Cardiac septum (tissue), 1 donor: Measurements from ENCODE around the gene CCDC141. TPM values are rescaled to one million over a fixed set of nuclear protein-coding genes. Genes with fewer than 3 reads are reported as not detected.
"Not testable (repeated sequence)": the region's sequence is repeated elsewhere in the genome, so short reads cannot be mapped to it uniquely, and the experiment has no call there.

ENCODE experiments used
- DNase-seq: peaks from one replicate; pipeline ENCODE4 v3.0.0-alpha.2; 2020; ENCODE audit warnings: low spot score
- intact Hi-C: fragments of 100-400 bp; cut with DNase I; formaldehyde crosslinking; loops from one replicate; pipeline ENCODE4 v1.14.0; 2022
- total RNA-seq: library from RNA; stranded (reverse); fragmentation: NEBNext Ultra II Directional; extraction: Animal tissue kit (Norgen Biotek cat#: 25700); gene quantifications from one replicate; pipeline ENCODE4 v1.2.1, GENCODE V29; 2021
- donor health status: DM: no; HTN: no; CAD: no.

Gene CCDC141
- total RNA-seq, 1 donor from 2014 or later: 162 TPM

DNA sequence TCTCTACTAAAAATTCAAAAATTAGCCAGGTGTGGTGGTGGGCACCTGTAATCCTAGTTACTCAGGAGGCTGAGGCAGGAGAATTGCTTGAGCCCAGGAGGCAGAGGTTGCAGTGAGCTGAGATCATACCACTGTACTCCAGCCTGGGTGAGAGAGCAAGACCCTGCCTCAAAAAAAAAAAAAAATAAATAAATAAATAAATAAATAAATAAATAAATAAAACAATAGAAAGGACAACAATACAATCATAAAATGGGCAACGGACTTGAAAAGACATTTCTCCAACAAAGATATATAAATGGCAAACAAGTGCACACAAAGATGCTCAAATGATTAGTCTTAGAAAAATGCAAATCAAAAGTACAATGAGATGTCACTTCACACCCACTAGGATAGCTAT is 60.5 kb downstream of the CCDC141 start:
- DNase-seq, intact Hi-C loops: not testable (repeated sequence)

DNA sequence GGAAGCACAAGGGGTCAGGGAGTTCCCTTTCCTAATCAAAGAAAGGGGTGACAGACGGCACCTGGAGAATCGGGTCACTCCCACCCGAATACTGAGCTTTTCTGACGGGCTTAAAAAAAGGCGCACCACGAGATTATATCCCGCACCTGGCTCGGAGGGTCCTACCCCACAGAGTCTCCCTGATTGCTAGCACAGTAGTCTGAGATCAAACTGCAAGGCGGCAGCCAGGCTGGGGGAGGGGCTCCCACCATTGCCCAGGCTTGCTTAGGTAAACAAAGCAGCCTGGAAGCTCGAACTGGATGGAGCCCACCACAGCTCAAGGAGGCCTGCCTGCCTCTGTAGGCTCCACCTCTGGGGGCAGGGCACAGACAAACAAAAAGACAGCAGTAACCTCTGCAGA is 67.3 kb downstream of the CCDC141 start:
- intact Hi-C loops, DNase-seq: not testable (repeated sequence)

DNA sequence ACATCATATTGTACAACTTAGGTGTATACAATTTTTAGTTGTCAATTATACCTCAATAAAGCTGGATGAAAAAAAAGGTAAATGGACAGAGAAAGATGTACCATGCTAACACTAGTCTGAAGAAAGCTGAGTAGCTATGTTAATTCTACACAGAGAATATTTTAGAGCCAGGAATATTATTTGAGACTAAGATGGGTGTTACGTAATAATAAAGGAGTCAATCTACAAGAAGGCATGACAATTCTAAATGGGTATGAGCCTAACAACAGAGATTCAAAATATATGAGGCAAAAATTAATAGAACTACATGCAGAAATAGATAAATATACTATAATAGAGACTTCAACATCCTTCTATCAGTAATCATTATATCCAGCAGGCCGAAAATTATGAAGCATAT is 69.1 kb downstream of the CCDC141 start:
- no peak for DNase-seq
- intact Hi-C loops: no loop called here

GRCh38 chr2:178978667-178979066 is 71.3 kb downstream of the CCDC141 start:
- intact Hi-C loops: no loop called here
- DNase-seq: no peak

DNA sequence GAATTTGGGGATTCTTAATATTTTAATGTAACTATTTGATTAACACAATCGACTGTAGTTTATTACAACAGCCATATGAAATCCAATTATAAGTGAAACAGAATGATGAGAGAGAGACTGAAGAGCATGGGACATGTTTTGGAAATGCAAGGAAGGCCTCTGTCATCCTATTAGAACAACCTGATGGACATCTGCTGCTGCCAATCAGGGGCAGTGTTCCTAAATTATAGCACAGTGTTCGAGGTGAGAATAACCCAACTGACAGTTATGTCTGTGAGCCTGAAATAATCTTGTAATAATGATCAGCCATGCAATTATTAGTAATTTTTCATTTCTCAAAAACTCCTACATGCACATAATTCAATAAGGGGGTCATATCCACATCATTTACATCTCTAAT is 73.6 kb downstream of the CCDC141 start:
- intact Hi-C loops: no loop called here
- no peak for DNase-seq

- DNase-seq: no peak
- intact Hi-C loops: no loop called here
Measured at GRCh38 chr2:178962805-178963433, 87.0 kb downstream of the CCDC141 start.

DNA sequence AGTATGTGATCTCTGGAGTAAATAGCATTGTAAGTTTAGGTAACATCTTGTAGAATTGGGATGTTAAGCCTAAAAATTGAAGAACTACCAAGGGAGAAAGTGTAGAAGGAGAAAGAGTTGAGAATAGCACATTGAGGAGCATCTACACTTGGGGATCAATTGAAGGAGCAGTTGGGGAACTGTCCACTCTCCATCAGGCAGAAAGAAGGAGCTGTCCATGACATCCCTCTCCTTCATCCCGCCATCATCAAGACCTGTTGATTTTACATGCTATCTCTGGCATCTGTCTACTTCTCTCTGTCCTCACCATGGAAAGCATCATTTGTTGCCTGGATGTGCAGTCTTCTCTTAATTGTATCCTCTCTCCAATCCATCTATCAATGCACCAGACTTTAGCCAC is 87.8 kb downstream of the CCDC141 start:
- no peak for DNase-seq
- intact Hi-C loops: no loop called here

DNA sequence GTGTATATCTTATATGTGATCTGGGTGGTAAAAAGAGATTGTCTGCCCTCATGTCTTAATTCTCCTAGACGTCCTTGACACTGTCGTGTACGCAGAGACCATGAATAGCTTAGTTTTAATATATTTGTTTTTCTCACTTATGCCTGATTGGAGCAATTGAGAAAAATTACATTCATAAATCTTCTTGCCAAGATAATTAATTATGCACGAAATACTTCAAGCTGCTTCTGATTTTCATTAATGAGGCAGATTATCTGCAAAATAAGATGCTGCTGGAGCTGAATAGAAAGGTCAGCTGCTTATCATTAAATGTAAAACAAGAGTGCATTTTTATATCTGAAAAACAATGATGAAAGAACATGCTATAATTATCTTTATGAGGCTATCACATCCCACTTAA is 95.9 kb downstream of the CCDC141 start:
- no peak for DNase-seq
- intact Hi-C loops: no loop called here

- intact Hi-C loops: no loop called here
- no peak for DNase-seq
Measured at GRCh38 chr2:178951266-178952006, 98.5 kb downstream of the CCDC141 start.

DNA sequence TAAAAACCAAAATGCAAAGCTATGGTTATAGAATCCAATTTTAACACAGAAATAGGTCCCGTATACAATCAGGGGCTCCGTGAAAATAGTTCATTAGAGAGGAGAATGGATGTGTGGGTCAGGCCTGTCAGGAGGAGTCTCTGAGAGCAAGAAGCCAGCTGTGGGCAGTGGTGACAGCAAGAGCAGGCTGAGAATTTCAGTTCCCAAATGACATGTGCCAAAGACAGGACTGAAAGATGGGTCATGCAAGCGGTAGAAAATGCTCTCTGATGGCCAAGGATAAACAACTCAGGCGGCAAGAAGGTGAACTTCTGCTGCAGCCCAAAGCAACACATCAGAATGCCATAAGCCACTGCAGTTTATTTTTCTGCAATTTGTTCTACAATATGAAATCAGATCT is 100.4 kb downstream of the CCDC141 start:
- DNase-seq: no peak
- intact Hi-C loops: no loop called here

DNA sequence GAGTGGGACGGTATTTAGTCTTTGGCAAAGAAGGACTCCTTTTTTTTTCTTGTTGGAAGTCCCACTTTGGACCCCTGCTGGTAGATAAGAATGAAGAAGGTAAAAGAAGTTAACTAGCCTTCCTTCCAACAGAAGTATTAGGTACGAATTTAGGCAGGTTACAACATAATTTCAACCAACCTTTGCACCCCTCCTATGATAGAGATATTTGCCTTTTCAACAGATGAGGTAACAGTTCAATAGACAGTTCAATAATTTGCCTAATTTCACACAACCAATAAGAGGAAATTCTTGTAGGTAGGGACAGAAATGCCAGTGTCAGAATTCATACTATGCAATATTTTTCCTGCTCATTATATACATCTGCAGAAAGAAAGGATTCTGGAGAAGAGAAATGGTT is 100.8 kb downstream of the CCDC141 start:
- intact Hi-C loops: no loop called here
- no peak for DNase-seq

DNA sequence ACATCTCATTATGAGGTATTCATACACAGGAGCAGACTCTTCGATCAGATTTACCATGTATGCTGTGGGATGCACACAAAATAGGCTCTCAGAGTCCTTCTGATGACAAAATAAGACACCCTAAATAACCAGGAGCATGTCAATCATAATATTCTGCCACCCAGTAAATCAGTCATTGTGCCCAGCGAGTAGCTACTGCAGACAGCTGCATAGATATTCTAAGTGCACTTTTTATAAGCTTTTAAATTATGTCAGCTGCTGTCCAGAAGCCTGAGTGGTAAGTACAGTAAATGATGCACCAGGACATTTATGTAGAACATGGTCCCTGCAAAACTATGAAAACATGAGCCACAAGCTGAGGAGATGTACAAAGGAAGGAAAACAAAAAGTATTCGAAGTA is 102.9 kb downstream of the CCDC141 start:
- intact Hi-C loops: no loop called here
- DNase-seq: no peak

GRCh38 chr2:178946494-178946893 is 103.4 kb downstream of the CCDC141 start:
- intact Hi-C loops: no loop called here
- no peak for DNase-seq

DNA sequence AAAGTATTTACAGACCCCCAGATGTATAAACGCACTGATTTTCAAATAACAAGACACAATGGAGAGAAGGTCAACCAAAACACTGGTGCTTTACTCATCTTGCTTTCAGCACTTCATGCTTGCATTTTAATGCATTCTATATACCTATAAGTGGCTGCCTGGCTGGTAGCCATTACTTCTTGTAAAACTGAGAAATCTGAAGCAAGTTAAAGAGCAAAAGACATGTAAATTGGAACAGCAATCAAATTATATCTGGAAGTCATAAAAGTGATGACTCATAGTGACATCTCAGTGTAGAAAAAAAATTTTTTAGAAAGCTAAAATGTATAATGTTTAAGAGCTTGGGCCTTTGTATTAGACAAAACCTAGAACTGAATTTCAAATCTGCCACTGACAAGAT is 106.2 kb downstream of the CCDC141 start:
- intact Hi-C loops: no loop called here
- no peak for DNase-seq

DNA sequence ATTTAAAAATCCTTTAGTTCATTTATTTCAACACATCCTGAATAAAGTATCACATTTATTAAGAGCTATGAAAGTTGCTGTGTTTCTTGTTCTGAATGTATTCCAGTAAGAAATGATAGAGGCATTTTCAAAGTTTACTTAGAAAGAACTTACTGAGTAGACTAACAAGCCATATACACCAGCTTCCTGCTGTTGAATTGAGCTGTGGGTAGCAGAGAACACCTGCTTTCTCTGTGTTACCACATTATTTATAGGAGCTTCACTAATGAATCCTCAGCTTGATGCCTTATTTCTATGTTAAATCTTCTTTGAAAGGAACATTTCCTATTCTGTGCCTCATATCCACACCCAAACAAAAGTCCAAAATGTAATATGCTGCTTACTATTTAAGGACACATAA is 115.4 kb downstream of the CCDC141 start:
- intact Hi-C loops: no loop called here
- DNase-seq: no peak

- intact Hi-C loops: no loop called here
Measured at GRCh38 chr2:178933493-178933892, 116.4 kb downstream of the CCDC141 start.

GRCh38 chr2:178928077-178928476 is 121.9 kb downstream of the CCDC141 start:
- intact Hi-C loops: no loop called here
- DNase-seq: no peak

More at GRCh38 chr2:178933493-178933892, 116.4 kb downstream of the CCDC141 start:
- DNase-seq: no peak

- intact Hi-C loops: no loop called here
- no peak for DNase-seq
Measured at GRCh38 chr2:178927173-178927572, 122.8 kb downstream of the CCDC141 start.

GRCh38 chr2:178924817-178925216 is 125.1 kb downstream of the CCDC141 start:
- DNase-seq: no peak
- intact Hi-C loops: no loop called here

- DNase-seq: no peak
- intact Hi-C loops: no loop called here
Measured at GRCh38 chr2:178923546-178923945, 126.4 kb downstream of the CCDC141 start.

- intact Hi-C loops: no loop called here
Measured at GRCh38 chr2:178920916-178921513, 128.9 kb downstream of the CCDC141 start.

More at GRCh38 chr2:178920916-178921513, 128.9 kb downstream of the CCDC141 start:
- no peak for DNase-seq
